H1 (cell line): Measurements from ENCODE around the gene TRMT2B. TPM values are rescaled to one million over a fixed set of nuclear protein-coding genes. Genes with fewer than 3 reads are reported as not detected.

Experiments
- PHF8 ChIP-seq: fragments of 200-600 bp; sonication (generic); conservative IDR thresholded peaks from 2 replicates; pipeline ENCODE4 v1.7.1; 2012; ENCODE audit warnings: low read depth, mild to moderate bottlenecking, inconsistent platforms, low read length, moderate library complexity
- TAF7 ChIP-seq: optimal IDR thresholded peaks from 2 replicates; pipeline ENCODE3; 2011; ENCODE audit warnings: low read depth, mild to moderate bottlenecking, inconsistent platforms, low read length, moderate library complexity, borderline replicate concordance
- polyA plus RNA-seq, 7 experiments: library from polyadenylated mRNA; depleted of rRNA in 3 of 7; stranded (reverse) in 5 of 7; unstranded in 2 of 7; fragments of >200 nt in 5 of 7; fragments of 200-250 nt in 2 of 7; gene quantifications; 1 replicate in 5 of 7; 2 replicates in 1 of 7; 4 replicates in 1 of 7; pipeline versions ENCODE4 v1.2.1 to v1.2.3, GENCODE V29; 2011 to 2013; ENCODE audit warnings: missing spikeins in 2 of 7, mixed read lengths in 2 of 7
- total RNA-seq: library from RNA; stranded (reverse); fragmentation: NEBNext Ultra II Directional; extraction: Animal tissue kit (Norgen Biotek cat#: 25700); gene quantifications from 2 replicates; pipeline ENCODE4 v1.2.1, GENCODE V29; 2021

TRMT2B gene
- total and polyA plus RNA-seq, 2 of the 8 experiments (the other 6 are each of a cell fraction or from before 2014, with no cell fraction given) = 12.1 to 12.4 TPM

- no peak for TF ChIP-seq TAF7
- no peak for TF ChIP-seq PHF8
These were observed 56.4 kb downstream of the TRMT2B start (continued) for GRCh38 chrX:100995469-100995868.
